ENCODE results near the gene CYB561.

DNA sequence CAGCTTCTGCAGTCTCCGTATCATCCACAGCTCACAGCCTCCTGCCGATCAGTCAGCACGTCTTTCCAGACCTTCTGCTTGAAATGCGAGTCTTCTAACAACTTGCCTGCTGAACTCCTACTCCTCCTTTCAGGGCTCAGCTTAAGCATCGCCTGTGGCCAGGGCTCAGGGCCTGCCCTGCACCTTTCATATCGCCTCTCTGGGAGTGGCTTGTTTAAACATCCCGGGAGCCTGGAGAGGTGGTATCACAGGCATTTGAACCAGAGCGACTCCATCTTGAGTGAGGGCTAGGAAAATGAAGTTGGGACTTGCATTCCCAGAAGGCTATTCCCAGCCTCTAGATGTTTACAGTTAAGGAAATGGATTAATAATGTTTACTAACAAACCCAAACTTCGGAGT is 13.9 kb upstream of the CYB561 start:
- TF ChIP-seq, protein P1, sequence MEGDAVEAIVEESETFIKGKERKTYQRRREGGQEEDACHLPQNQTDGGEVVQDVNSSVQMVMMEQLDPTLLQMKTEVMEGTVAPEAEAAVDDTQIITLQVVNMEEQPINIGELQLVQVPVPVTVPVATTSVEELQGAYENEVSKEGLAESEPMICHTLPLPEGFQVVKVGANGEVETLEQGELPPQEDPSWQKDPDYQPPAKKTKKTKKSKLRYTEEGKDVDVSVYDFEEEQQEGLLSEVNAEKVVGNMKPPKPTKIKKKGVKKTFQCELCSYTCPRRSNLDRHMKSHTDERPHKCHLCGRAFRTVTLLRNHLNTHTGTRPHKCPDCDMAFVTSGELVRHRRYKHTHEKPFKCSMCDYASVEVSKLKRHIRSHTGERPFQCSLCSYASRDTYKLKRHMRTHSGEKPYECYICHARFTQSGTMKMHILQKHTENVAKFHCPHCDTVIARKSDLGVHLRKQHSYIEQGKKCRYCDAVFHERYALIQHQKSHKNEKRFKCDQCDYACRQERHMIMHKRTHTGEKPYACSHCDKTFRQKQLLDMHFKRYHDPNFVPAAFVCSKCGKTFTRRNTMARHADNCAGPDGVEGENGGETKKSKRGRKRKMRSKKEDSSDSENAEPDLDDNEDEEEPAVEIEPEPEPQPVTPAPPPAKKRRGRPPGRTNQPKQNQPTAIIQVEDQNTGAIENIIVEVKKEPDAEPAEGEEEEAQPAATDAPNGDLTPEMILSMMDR (tag by site-specific recombination; IDR thresholded peaks at IDR 0.05), result no peak
- TF ChIP-seq ZNF121 (tag by site-specific recombination; IDR thresholded peaks at IDR 0.05), result no peak
- no peak for TF ChIP-seq ZXDB (tag by site-specific recombination; IDR thresholded peaks at IDR 0.05)
